Mesenteric fat pad (tissue), 1 donor: ENCODE results near the gene APP. TPM values are rescaled to one million over a fixed set of nuclear protein-coding genes. Genes with fewer than 3 reads are reported as not detected.

Experiments
- DNase-seq: peaks from one replicate; pipeline ENCODE4 v3.0.0-alpha.2; 2020; ENCODE audit warnings: low spot score
- total RNA-seq: library from RNA; stranded (reverse); fragmentation: NEBNext Ultra II Directional; extraction: Animal tissue kit (Norgen Biotek cat#: 25700); gene quantifications from one replicate; pipeline ENCODE4 v1.2.1, GENCODE V29; 2021
- donor health status: DM: yes; HTN: yes; CAD: no.

The APP gene
- total RNA-seq, 1 donor from 2014 or later, result 317 TPM

- no peak for DNase-seq
These were observed 42.7 kb downstream of the APP start for GRCh38 chr21:26127918-26128317.

GRCh38 chr21:26127073-26127814, 43.3 kb downstream of the APP start:
- DNase-seq, result no peak

- DNase-seq, result no peak
These were observed 44.4 kb downstream of the APP start for GRCh38 chr21:26126168-26126553.

DNA sequence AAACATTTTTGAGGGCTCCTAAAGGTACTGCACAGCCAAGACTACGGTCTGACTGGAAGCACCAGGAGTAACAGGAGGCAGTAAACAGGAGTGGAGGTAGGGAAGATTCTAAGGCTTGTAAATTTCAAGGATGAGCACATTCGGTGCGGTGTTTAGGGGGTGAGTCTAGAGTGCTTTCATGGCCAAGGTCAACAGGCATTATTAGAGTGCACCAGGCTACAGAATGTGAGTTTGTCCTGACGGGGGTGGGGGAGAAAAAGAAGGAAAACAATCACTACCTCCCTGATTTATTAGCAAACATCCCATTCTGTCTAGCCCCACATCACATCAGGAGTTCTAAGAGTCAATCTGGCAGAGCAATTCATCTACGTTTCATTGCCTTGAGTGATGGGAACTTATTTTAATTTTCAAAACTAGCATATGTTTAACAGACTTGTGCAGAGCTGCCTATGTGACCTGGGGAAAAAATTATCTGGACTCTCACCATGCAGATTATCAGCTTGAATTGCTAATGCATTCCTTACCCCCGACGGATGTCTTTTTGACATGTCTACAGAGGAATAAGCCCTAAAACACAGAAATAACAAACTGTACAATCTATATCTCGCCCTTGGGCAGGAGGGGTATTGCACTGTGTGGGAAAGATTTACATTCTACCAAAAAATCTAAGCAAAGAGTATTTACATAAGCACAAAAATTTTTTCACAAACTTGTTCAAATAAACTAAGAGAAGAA, 45.0 kb downstream of the APP start:
- no peak for DNase-seq

DNA sequence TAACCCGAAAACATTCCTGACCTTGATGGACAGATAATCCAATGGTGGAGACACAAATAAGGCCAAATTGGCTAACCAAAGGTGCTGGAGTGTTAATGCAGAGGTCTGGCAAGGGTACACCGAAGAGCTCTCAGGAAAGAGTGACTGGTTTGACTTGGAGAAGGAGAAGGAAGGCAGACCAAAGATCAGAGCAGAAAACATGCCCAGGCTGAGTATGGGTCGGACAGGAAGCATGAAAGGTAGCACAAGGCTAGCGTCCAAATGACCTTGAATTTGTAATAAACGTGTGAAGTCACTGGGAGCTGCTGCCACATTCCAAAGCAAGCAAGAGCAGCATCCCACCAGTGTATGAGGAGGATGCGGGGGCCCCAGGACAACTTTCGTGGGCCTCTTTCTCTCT, 45.7 kb downstream of the APP start:
- DNase-seq, result no peak

DNA sequence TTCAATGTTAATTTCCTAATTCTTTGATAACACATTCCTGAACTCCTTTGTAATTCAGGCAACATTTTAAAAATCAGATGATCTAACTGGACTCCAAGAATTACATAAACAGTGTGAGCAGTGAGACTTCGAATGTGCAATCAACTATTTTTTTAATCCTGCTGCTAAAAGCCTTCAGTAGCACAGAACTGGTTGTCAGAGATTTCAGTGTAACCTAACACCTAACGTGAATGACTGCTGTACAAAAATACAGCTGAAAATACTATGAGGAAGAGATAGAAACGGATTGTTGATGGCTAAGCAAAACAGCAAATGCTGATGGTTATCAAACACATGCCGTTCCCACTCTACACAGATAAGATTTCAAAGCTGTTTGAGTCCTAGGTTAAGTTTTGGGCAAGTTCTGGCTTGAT, 46.1 kb downstream of the APP start:
- no peak for DNase-seq

DNA sequence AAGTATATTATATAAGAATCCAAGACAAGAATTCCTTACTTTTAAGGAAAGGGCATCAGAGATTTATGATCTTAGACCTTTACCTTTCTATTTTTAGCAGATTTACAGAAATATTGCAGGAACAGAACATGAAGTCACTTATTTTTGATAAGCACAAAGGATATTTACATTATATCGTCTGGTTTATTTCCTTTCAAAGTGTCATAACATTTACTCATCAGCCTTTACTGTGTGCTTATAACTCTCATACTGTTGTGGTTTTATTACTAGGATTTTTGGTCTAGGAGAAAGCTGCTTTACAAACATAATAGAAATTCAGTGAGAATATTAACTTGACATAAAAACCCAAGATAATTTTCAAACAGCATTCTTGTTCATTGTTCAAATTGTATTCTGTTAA, 47.6 kb downstream of the APP start:
- DNase-seq, result no peak

- DNase-seq, result no peak
These were observed 49.7 kb downstream of the APP start for GRCh38 chr21:26120828-26121227.

GRCh38 chr21:26119906-26120305, 50.7 kb downstream of the APP start:
- no peak for DNase-seq

DNA sequence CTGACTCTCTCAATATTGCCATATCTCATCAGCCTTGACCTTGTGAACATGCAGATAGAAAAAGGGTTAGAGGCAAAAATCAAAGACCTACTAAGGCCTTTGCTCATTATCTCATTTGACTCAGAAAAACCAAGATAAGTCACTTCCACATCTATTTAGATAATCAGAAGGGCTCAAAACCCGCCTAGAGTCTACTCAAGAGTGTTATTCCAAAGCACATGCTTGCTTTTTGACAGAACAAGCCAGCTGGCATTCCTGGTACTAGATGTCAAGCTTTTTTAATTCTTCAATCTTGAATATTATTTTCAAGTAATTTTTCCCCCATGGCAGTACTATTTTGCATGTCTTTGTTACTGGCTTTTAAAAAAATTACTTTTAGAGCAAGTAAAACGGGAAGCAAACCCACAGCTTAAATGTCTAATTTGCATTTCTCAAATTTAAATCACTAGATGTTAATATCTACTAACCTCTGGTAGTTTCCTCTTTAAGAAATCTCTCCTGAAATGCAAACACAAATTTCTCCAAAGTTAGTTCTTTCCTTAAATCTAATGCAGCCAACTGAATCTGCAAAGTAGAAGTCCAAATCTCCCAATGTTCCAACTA, 51.5 kb downstream of the APP start:
- DNase-seq, result no peak

DNA sequence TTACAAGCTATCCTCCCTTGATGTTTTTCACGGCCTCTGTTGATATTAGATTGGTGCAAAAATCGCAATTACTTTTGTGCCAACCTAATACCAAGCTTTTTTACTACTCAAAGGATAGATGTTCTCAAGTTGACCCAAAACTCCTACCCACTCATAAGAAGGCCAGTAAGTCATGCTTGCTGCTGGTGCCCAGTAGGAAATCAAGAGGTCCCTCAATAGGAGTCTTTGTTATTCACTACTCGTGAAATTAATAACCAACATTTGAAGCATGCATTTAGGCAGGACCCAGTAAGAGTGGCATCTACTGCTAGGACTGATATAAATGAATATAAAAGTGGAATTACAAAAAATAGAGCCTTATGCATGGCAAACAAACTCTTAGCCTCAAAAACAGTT, 52.6 kb downstream of the APP start:
- DNase-seq, result no peak

- DNase-seq, result no peak
These were observed 53.1 kb downstream of the APP start for GRCh38 chr21:26117324-26117971.

- no peak for DNase-seq
These were observed 54.0 kb downstream of the APP start for GRCh38 chr21:26116456-26117011.

- no peak for DNase-seq
These were observed 54.7 kb downstream of the APP start for GRCh38 chr21:26115899-26116298.

GRCh38 chr21:26115305-26115704, 55.3 kb downstream of the APP start:
- no peak for DNase-seq

- no peak for DNase-seq
These were observed 57.6 kb downstream of the APP start for GRCh38 chr21:26112975-26113374.

- no peak for DNase-seq
These were observed 58.3 kb downstream of the APP start for GRCh38 chr21:26112127-26112742.

GRCh38 chr21:26110715-26111114, 59.9 kb downstream of the APP start:
- no peak for DNase-seq

DNA sequence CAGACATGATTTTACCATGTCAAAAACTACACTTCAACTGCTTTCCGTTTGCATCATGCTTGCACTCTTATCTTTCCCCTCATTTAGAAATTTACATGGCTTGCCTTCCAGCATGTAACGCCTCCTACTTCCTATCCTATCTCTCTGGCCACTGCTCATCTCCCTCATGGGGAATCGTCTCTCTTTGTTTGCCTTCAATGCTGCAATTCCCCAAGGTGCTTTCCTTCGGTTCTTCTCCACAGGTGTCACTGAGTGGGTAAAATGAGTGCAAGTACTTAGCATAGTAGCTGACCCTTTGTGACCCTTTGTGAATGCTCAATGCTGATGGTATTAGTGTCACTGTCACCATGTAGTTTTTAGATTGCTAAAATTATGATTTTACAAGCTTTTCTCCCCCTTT, 63.1 kb downstream of the APP start:
- DNase-seq, result no peak

DNA sequence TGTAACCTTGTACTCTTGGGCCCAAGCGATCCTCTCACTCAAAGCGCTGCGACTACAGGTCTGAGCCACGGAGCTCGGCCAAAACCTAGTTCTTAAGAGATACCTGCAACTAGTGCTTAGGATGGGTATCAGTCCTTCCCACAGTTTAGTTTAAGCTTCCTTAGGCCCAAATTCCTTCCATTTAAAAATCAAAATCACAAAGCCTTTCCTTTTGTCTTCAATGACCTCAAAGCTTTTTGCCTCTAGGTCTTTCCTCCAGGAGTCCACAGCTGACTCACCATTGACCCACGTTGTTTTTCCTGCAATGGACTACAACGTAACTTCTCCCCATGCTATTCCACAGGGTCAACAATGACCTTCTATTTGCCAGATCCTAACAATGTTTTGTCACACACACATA, 64.0 kb downstream of the APP start:
- no peak for DNase-seq

DNA sequence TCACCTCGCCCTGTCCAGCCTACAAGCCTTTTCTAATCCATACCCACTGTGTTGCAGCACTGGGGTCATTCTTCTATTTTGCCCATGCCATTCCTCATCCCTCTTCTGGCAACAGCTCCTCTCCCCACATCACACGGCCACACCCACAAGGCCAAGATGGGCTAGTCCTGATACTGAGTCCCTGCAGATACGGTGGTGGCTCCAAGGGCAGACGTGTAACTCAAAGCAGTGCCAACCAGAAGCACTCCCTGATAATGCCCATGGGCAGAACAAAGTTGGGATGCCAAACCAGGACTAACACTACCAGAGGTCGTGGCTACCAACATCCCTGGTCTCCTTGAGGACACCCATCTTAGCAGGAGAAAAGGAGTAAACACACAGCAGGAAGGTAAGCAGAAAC, 64.8 kb downstream of the APP start:
- no peak for DNase-seq
